ENCODE results near the gene FAM83C. TPM values are rescaled to one million over a fixed set of nuclear protein-coding genes. Genes with fewer than 3 reads are reported as not detected.
A peak's percentile ranks its signal among the peaks of the same experiment; 100 is the strongest.

FAM83C gene
- total and polyA plus RNA-seq, 9 of the 15 experiments (the other 6 are each of a cell fraction or from before 2014, with no cell fraction given): not detected

DNA sequence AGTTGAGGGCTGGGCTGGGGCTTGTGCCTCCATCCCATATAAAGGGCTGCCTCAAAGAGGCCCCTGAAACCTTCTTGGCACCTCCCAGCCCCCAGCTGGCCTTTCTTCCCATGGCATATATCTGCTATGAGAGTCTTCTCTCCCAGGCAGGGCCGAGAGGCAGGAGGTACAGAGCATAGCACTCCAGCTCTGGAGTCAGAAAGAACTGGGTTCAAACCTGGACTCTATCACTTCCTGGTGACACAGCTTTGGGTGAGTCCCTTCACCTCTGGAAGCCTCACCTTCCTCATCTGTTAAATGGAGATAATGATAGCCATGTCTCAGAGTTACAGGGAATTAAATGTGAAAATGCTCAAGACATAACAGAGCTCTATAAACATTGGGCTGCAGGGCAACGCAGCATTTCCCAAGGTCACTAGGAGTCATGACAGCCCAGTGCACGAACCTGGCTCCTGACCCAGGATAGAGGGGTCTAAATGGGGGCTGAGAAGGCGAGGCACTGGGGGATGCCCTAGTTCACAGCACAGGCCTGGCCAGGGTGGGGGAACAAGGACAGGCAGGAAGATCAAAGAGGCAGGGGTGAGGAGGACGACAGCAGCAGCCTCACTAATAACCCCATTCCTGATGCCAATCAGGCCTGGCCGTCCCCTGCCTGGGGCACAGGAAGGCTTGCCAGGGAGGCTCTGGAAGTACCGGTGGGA, 1.9 kb downstream of the FAM83C start (continued):
- TF ChIP-seq, protein P1, sequence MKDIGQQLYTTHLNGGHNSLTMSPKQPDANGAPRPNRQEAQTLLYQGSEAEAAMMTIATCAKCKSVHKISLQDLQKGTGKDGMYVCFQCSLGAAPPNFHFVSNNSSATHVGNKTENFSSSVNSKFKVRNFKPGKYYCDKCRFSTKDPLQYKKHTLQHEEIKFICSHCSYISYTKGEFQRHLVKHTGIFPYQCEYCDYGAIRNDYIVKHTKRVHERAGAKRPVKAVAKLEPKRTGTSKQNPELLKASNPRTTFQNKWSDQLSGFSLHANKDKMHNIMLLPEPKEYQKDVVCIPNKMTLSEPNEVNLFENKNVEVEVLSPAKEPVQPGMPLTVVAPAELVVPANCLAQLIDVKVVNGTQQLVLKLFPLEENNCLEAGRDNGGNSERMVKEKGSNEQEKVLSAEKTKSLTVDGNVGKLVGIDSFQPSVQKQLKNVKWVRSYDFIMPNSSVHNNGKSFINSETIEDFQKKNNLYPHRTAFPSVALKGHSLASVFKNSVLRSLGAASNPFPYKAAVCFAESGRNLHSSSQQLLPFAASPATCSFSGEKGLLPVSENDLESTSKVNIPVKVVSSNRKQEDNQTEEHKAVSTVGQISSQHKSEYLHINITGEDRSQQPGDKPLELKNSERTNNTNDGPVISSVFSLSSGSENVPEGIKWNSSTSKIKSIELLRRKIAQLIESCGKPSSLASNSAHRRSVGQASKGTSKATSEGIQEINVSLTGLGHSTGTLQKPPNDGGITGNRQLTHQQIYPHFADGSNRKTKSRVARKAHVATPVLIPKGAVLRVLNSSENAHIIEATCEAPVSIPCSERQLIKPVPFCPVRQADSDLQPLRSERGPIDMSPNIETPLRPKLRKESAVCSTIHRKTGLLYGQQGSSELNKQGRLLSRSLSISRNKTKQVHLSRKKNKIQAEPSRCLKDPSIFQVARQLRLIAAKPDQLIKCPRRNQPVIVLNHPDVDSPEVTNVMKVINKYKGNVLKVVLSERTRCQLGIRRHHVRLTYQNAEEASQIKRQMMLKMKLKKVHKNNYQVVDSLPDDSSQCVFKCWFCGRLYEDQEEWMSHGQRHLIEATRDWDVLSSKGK (CRISPR knock-in tag; IDR thresholded peaks at IDR 0.05): no peak
- TF ChIP-seq MAFK (IDR thresholded peaks at IDR 0.05; ENCODE audit: low read length): no peak
- TF ChIP-seq ESRRA (IDR thresholded peaks at IDR 0.05; ENCODE audit: borderline replicate concordance, low read depth): peak; percentile 69
- TF ChIP-seq, protein P2, sequence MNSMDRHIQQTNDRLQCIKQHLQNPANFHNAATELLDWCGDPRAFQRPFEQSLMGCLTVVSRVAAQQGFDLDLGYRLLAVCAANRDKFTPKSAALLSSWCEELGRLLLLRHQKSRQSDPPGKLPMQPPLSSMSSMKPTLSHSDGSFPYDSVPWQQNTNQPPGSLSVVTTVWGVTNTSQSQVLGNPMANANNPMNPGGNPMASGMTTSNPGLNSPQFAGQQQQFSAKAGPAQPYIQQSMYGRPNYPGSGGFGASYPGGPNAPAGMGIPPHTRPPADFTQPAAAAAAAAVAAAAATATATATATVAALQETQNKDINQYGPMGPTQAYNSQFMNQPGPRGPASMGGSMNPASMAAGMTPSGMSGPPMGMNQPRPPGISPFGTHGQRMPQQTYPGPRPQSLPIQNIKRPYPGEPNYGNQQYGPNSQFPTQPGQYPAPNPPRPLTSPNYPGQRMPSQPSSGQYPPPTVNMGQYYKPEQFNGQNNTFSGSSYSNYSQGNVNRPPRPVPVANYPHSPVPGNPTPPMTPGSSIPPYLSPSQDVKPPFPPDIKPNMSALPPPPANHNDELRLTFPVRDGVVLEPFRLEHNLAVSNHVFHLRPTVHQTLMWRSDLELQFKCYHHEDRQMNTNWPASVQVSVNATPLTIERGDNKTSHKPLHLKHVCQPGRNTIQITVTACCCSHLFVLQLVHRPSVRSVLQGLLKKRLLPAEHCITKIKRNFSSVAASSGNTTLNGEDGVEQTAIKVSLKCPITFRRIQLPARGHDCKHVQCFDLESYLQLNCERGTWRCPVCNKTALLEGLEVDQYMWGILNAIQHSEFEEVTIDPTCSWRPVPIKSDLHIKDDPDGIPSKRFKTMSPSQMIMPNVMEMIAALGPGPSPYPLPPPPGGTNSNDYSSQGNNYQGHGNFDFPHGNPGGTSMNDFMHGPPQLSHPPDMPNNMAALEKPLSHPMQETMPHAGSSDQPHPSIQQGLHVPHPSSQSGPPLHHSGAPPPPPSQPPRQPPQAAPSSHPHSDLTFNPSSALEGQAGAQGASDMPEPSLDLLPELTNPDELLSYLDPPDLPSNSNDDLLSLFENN (IDR thresholded peaks at IDR 0.05; ENCODE audit: low read depth in 2 of 2, low read length in 2 of 2): no peak
- TF ChIP-seq ZFP36 (IDR thresholded peaks at IDR 0.05; ENCODE audit: low read depth, low read length, partially characterized antibody): no peak
- TF ChIP-seq, protein P3, sequence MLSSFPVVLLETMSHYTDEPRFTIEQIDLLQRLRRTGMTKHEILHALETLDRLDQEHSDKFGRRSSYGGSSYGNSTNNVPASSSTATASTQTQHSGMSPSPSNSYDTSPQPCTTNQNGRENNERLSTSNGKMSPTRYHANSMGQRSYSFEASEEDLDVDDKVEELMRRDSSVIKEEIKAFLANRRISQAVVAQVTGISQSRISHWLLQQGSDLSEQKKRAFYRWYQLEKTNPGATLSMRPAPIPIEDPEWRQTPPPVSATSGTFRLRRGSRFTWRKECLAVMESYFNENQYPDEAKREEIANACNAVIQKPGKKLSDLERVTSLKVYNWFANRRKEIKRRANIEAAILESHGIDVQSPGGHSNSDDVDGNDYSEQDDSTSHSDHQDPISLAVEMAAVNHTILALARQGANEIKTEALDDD (IDR thresholded peaks at IDR 0.05): no peak
